ENCODE measurements around the gene TMPRSS9.

The TMPRSS9 gene

DNA sequence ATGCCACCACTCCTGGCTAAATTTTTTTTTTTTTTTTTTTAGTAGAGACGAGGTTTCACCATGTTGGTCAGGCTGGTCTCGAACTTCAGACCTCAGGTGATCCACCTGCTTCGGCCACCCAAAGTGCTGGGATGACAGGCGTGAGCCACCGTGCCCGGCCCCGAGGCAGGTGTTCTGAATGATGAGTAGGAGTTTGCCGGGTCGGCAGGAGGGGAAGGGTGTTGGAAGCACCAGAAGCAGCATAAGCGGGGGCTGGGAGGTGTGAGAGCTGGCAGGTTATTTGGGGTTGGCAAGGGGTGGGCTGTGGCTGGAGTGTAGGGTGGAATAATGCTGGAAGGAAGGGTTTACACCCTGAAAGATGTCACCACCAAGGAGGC is 29.8 kb upstream of the TMPRSS9 start:
- no peak for DNase-seq

DNA sequence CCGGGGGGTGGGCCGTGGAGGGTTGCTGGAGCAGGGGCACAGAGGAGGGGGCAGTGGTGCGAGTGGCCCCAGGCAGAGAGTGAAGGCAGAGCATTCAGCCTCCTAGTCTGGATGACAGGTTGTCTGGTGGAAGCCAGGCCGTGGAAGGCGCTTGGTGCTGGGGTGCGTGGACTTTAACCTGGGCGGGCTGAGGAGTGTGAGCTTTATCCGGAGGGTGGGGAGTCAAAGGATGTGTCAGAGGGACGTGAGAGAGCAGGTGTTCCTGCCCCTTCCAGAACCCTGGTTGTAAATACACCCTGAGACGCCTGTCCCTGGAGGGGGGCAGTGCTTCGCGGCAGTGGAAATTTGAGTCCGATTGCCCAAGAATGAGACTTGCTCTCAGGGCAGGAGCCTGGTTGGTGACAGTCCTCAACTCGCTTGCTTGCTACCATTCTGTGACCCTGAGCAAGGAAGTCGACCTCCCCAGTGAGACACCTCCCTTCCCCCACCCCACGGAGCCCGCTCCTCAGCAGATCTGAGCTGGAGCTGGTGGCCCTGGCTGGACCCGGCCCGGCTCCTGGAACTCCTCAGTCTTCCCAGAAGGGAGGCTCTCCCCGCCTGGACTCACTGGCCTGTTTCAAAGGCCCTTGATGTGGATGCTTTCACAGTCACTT is 29.3 kb upstream of the TMPRSS9 start:
- no peak for DNase-seq

DNA sequence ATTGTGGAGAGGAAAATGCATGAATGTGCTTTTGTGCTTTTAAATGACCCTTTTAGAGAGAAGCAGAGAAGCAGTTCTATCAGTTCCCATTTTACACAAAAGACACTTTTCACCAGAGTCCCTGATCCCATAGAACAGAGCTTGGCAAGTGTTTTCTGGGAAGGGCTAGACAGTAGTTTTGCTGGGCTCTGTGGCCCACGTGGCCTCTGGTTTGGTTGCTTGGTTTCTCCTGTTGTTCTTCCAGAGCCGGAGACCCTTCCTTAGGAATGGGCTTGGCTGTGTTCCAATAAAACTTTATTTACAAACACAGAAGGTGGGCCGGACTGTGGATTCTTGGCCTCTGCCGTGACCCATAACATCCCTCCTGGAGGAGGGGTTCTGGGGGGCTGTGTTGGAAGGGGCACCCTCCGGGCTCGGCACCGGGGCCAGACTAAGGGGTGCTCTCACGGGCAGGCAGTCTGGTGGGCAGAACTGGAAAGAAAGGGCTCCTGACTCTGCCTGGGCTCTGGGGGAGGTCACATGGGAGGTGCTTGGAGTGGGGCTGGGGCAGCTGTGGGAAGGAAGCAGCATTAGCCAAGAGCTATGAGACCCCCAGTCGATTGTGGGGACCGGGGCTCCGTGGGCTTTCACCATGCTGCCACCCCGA is 28.3 kb upstream of the TMPRSS9 start:
- DNase-seq, result peak; percentile 65

DNA sequence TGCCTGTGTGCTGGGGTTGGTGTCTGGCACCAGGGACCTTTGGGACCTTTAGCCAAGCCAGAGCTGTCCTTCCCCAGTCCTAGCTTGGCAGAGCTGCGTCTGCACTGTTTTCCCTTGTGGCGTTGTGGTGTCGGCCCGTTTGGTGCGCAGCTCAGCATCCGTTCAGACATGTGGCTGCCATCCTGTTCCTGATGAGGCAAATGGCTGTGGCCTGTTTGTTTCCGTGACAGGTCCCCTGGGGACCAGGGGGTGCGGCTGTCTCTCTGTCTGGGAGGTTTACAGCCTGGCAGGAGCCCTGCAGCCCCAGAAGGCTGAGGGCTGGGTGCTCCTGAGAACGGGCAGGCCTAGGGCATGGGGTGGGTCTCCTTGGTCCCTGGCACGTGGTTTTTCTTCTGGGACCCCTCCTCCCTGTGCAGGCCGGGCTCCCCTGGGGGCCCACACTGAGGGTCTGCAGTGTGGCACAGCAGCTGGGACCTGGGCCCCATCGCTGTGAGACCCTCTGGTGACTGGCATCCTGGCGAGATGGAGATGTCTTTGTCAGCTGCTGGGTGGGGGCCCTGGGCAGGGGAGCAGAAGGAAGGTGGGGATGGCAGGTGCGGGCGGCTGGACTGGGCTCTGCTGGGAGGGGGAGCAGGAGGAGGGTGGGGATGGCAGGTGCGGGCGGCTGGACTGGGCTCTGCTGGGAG is 27.6 kb upstream of the TMPRSS9 start:
- DNase-seq, result peak; percentile 72

DNA sequence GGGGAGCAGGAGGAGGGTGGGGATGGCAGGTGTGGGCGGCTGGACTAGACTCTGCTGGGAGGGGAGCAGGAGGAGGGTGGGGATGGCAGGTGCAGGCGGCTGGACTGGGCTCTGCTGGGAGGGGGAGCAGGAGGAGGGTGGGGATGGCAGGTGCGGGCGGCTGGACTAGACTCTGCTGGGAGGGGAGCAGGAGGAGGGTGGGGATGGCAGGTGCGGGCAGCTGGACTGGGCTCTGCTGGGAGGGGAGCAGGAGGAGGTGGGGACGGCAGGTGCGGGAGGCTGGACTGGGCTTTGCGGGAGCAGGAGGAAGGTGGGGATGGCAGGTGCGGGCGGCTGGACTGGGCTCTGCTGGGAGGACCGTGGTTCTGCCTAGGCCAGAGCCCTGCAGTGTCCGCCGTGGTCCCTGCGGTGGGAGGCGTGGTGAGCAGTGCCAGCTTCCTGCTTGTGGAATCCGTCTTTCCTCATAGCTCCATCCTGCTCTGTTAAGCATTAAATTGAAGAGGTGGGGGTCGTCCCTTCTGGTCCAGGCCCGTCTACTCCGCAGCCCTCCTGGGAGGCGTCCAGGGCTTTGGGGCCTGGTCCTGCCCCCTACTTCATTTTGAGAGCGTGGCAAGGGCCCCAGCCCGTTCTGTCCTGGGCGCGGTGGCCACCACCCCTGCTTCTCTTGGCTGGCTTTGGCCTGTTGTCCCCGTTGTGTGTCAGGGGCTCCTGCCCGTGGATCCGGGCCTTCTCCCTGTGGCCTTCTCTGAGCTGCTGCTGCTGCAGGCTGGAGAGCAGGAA is 26.8 kb upstream of the TMPRSS9 start:
- no peak for DNase-seq

DNA sequence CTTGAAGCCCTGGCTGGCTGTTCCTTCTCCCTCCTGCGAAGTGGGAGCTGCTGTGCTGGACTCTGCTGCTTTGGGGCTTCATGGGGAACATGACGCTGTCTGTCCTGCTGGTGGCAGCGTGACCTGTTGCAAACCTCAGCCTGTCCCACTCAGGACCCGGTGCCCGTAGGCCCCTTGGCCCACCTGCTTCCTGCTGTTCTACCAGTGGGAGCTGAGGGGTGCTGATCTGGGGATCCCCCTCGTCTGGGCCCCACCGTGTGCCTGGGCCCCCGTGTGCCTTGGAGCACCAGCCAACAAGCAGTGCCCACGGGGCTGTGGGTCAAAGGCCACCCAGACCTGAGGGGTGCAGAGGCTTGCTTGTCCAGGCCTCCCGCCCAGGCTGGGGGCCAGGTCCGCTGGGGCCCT is 26.3 kb upstream of the TMPRSS9 start:
- no peak for DNase-seq

DNA sequence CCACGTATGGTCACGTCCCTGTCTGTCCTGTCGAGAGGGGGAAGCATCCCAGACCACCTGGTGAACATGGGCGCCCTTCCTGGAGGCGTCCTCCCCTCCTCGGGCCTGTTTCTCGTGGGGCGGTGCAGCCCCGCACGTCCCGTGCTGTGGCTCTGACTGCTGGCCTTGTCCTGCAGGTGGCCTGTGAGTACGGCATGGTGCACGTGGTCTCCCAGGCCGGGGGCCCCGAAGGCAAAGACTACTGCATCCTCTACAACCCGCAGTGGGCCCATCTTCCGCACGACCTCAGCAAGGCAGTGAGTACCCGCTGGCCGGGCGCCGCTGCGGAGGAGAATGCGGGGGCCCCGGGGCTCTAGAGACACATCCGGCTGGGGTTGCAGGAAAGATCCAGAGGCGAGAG is 25.6 kb upstream of the TMPRSS9 start:
- no peak for DNase-seq

DNA sequence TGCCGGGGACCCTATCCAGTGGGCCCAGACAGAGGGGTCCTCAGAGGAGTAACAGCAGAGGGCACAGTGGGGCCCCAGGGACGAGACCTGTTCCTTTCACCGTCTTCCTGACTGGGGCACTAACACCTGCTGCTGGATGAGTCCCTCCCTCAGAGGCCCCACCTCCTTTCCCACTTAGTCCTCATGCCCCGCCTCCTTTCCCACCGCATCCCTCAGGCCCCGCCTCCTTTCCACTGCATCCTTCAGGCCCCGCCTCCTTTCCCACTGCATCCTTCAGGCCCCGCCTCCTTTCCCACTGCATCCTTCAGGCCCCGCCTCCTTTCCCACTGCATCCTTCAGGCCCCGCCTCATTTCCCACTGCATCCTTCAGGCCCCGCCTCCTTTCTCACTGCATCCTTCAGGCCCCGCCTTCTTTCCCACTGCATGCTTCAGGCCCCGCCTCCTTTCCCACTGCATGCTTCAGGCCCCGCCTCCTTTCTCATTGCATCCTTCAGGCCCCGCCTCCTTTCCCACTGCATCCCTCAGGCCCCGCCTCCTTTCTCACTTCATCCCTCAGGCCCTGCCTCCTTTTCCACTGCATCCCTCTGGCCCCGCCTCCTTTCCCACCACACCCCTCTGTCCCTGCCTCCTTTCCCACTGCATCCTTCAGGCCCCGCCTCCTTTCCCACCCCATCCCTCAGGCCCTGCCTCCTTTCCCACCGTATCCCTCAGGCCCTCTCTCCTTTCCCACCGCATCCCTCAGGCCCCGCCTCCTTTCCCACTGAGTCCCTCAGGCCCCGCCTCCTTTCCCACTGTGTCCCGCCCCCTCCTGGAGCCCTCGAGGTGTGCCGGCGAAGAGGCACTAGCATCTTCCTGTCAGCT is 24.8 kb upstream of the TMPRSS9 start:
- no peak for DNase-seq

DNA sequence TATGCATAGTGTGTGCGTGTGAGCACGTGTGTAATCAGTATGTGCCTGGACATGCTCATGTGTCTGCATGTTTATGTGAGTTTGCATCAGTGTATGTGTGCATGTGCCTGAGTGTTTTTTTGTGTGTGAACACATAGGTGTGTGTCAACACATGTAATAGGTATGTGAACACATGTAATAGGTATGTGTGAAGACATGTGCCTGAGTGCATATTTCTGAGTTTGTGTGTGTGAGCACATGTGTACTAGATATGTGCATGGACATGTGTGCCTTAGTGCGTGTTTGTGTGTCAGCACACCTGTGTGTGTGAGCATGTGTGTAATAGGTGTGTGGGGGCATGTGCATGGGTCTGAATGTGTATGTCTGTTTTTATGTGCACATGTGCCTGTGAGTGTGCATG is 24.2 kb upstream of the TMPRSS9 start:
- no peak for DNase-seq

DNA sequence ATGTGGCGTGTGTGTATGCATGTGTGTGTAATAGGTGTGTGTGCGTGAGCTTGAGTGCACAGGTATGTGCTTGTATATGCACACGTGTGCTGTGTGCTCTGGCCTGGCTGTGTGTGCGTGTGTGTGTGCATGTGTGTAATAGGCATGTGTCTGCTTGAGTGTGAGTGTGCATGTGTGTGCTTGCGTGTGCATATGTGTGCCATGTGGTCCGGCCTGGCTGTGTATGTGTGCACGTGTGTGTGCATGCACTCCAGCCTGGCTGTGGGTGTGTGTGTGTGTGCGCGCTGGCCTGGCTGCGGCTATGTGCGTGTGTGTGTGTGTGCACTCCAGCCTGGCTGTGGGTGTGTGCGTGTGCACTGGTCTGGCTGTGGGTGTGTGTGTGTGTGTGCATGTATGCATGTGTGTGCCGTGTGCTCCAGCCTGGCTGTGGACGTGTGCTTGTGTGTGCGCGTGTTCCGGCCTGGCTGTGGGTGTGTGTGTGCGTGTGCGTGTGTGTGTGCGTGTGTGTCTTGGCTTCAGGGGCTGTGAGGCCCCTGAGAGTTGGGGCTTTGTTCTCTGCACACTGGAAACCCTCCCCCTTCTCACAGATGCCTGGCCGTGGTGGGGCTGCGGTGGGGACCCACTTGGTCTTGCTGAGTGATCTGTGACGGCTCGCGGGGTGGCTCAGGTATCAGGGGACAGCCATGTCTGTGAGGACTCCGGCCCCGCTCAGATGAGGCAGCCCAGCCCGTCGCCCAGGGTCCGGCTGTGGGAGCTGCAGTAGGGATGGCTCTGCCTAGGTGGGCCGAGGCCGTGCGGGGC is 23.3 kb upstream of the TMPRSS9 start:
- no peak for DNase-seq

DNA sequence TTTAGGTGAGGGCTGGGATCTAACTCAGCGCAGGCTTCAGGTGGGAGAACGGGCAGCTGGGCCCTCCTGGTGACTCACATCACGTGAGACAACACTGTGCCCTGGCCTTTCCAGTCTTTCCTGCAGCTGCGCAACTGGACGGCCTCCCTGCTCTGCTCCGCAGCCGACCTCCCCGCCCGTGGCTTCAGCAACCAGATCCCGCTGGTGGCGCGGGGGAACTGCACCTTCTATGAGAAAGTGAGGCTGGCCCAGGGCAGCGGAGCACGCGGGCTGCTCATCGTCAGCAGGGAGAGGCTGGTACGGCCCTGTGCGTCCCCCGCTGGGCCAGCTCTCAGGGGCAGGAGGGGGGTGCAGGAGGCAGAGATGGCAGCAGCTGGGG is 22.7 kb upstream of the TMPRSS9 start:
- no peak for DNase-seq

DNA sequence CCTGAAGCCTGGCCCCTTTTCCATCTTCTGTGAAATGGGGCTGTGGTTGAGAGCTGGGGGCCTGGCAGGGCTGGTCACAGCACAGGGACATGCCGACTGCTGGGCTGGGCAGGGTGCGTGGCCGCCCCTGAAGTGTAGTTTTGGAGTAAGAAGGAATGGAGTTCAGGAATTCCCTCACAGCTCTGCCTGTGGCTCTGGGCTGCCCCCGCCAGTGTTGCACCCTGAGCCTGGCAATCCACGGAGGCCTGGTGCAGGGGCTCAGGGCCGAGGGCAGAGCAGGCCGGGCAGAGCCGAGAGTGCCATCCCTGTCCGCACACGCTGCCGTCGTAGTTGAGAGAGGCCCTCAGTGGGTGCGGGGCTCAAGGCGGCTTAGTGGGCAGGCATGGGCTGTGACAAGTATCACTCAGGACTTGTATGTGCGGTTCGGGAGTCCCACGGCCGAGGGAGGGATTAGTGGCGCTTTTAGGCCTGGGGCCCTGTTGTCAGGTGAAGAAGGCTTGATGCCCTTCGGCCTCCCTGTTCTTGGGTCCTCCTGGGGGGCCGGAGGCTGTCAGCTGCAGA is 21.9 kb upstream of the TMPRSS9 start:
- DNase-seq, result no peak

DNA sequence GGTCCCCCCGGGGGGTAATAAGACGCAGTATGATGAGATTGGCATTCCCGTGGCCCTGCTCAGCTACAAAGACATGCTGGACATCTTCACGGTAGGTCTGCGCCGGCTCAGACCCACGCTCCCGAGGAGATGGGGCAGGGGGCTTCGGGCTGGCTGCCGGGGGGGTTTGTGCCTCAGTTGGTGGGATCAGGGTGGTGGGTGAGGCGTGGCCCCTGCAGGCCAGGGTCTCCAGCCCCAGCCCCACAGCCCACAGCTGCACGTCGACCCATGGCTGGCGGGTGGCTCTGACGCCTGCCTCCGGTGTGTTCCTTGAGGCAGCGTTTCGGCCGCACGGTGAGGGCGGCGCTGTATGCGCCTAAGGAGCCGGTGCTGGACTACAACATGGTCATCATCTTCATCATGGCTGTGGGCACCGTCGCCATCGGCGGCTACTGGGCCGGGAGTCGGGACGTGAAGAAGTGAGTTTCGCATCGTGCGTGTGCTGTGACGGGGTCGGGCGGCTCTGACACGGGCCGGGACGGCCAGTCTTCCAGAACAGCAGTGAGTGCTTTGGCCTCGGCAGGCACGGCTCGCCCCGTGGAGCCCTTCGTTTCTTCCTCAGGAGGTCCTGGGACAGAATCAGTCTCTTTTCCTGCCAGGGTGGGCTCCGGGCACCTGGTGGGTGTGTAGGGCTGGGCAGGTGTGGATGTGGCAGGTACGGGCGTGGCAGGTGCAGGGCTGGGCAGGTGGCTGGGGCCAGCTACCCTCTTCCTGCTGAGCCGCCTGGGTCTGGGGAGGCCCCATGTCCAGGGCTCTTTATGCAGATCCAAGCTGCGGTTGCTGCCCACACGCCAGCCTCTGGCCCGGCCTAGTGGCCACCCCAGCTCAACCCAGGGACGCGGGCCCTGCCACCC is 21.1 kb upstream of the TMPRSS9 start:
- no peak for DNase-seq

DNA sequence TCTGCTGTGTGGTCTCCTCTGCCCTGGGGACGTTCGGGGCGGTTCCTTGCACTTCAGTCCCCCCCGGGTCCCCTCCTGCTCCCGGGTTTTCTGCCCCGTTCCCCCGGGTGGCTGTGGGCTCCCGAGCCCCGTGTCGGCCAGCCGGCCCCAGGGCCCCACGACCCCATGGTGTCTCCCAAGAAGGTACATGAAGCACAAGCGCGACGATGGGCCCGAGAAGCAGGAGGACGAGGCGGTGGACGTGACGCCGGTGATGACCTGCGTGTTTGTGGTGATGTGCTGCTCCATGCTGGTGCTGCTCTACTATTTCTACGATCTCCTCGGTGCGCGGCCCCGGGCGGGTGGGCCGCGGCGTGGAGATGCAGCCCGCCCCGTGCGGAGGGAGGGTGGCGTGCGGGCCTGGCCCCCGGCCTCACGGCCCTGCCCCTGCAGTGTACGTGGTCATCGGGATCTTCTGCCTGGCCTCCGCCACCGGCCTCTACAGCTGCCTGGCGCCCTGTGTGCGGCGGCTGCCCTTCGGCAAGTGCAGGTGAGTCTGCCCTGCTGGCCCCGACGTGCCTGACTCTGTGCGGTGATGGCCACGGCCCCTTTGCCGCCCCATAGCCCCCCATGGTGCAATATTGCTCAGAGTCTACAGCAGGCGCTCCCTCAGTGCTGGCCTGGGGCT is 20.3 kb upstream of the TMPRSS9 start:
- no peak for DNase-seq

DNA sequence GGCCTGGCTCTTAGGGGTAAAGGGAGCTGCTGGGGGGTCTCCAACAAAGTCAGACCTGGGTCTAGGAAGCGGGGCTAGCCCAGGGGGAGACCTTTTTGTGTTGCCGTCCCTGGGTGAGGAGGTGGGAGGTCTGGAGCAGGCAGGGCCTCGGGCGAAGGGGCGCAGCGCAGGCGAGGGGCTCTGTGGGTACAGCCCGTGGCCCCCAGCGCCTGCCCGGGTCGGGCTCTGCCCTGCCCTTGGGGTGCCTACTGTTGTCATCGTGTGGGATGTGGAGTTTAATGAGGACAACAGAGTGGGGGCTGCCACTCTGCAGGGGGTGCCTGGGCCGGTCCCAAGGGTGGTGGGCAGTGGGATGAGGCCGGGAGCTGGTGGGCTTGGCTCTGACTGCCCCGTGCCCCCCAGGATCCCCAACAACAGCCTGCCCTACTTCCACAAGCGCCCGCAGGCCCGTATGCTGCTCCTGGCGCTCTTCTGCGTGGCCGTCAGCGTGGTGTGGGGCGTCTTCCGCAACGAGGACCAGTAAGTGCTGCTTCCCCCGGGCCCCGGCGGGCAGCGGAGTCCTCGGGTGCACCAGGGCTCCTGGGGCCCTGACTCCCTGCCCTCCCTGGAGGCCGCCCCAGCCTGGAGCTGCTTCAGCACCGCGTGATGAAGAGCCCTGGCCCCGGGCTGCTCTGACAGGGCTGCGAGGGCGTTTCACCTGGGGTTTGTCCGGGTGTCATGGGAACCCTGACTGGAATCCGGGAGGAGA is 19.4 kb upstream of the TMPRSS9 start:
- DNase-seq, result no peak

DNA sequence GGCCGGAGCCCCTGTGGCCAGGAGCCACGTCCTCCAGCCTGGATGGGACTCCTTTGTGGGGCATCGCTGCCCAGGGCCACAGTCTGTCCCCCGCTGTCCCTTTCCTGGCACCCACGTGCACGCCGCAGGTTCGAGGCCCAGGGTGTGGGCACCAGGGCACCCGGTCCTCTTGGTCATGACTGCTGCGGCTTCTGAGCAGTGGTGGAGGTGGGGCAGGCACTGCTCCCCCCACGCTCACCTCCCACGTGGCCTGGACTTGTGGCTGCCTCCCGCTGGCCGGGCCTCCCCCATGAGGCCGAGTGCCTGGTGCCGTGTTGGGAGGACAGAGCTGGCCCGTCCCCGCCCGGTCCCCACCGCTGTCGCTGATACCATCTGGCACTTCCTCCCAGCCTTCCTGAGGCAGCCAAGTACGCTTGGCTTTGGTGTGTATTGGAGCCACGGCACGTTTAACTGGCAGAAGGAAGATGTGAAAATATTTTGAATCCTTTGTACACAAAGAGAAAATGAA is 18.8 kb upstream of the TMPRSS9 start:
- DNase-seq, result no peak

DNA sequence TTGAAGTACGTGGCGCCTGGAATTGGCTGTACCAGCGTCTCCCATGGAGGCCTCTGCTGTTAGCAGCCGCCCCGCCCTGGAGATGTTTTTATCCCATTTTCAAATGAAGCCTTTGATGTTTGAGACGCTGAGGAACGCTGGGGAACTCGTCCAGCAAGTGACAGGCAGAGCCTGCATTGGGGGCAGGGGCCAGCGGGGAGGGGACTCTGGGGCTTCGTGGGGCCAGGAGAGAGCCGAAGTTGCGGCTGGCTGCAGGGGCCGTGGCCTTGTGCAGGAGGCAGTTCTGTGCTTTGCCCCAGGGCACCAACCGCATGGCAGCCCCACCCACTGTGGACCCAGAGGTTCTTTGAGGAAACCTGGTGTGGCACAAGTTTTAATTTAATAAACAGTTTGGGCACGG is 18.1 kb upstream of the TMPRSS9 start:
- DNase-seq, result no peak

DNA sequence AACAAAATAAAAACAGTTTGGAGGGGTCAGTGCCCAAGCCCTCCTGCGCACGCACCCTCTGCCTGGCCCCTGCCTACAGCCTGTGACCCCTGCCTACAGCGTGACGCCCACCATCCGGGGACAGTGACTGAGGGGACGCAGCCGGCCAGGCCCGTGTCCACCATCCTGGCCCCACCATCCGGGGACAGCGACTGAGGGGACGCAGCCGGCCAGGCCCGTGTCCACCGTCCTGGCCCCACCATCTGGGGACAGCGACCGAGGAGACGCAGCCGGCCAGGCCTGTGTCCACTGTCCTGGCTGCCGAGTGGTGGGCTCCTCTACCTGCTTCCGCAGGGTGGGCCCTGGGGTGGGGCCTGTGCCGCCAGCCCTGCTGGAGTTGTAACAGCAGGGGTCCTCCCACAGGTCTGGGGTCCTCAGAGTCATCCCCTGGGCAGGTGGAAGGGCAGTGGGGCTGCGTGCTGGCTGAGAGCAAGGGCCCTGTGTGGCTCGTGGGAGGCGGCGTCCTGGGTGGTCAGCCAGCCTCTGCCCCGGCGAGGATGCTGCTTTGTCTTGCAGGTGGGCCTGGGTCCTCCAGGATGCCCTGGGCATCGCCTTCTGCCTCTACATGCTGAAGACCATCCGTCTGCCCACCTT is 17.3 kb upstream of the TMPRSS9 start:
- DNase-seq, result no peak

Measured in activated CD8-positive, alpha-beta memory T cell treated with anti-CD3 and anti-CD28 coated beads for 24 hours (primary cell).